Lung (tissue), 12 donors: ENCODE data around the gene GLI3. TPM values are rescaled to one million over a fixed set of nuclear protein-coding genes. Genes with fewer than 3 reads are reported as not detected.

Source experiments
- ATAC-seq: fragments of 200-7000 bp; cut with Tn5 transposase; one replicate; pipeline ENCODE4 v1.9.1; 2020; ENCODE audit warnings: moderate number of reproducible peaks; ENCODE audit not compliant: insufficient read depth, low FRiP score
- DNase-seq, 3 donors: peaks; one replicate each; pipeline ENCODE4 v3.0.0-alpha.2; 2013 to 2017
- H3K27ac ChIP-seq, 2 donors: one replicate each; pipeline ENCODE4 v1.5.1; 2013; ENCODE audit warnings: mild to moderate bottlenecking in 2 of 2, moderate library complexity in 2 of 2, control low read depth in 1 of 2, inconsistent platforms in 1 of 2, low read depth in 1 of 2, low read length in 1 of 2
- H3K27me3 ChIP-seq, 3 donors: one replicate each; pipeline ENCODE4 v1.5.1; 2013; ENCODE audit warnings: low read length in 2 of 3; ENCODE audit not compliant: control insufficient read depth in 3 of 3, insufficient read depth in 3 of 3
- H3K36me3 ChIP-seq, 4 donors: one replicate each; pipeline ENCODE4 v1.5.1; 2013; ENCODE audit warnings: low read length in 4 of 4, mild to moderate bottlenecking in 1 of 4, moderate library complexity in 1 of 4; ENCODE audit not compliant: control insufficient read depth in 4 of 4, insufficient read depth in 4 of 4
- H3K4me1 ChIP-seq, 5 donors: one replicate each; pipeline ENCODE4 v1.5.1; 2013; ENCODE audit warnings: low read length in 5 of 5, mild to moderate bottlenecking in 2 of 5, moderate library complexity in 1 of 5; ENCODE audit not compliant: control insufficient read depth in 5 of 5, insufficient read depth in 5 of 5
- H3K4me3 ChIP-seq: one replicate; pipeline ENCODE4 v1.5.1; 2013; ENCODE audit warnings: mild to moderate bottlenecking, control low read depth, moderate library complexity
- H3K9ac ChIP-seq, 2 donors: one replicate each; pipeline ENCODE4 v1.5.1; 2013; ENCODE audit warnings: low read length in 2 of 2, control low read depth in 1 of 2; ENCODE audit not compliant: insufficient read depth in 1 of 2
- H3K9me3 ChIP-seq, 4 donors: one replicate each; pipeline ENCODE4 v1.5.1; 2013; ENCODE audit warnings: low read length in 3 of 4, mild to moderate bottlenecking in 1 of 4, moderate library complexity in 1 of 4; ENCODE audit not compliant: control insufficient read depth in 4 of 4, insufficient read depth in 3 of 4
- CTCF ChIP-seq: IDR thresholded peaks from 2 replicates; pipeline ENCODE4 v1.5.1; 2012; ENCODE audit warnings: mild to moderate bottlenecking; ENCODE audit errors: control extremely low read depth, extremely low read depth
- WGBS, 2 donors: extraction: QIAGEN DNeasy Blood & Tissue Kit; methylation state at CpG; one replicate each; pipeline ENCODE4 v1.1.7; 2013; 5-methylcytosine and 5-hydroxymethylcytosine counted together
- polyA plus RNA-seq, 2 donors: library from polyadenylated mRNA; stranded (reverse); fragments of 200-250 nt; gene quantifications; one replicate each; pipeline ENCODE4 v1.2.1, GENCODE V29; 2013
- total RNA-seq, 2 donors: library from RNA; depleted of rRNA in 1 of 2; stranded (reverse); fragments of >200 nt in 1 of 2; gene quantifications; one replicate each; pipeline ENCODE4 v1.2.1, GENCODE V29; 2014 to 2021
- donor health status: control.
- donor health status: control.
- donor health status: Bipolar disorder and iron deficiency.
- donor health status: healthy.
- donor health status: DM: yes; HTN: yes; CAD: no.

Gene GLI3
- total and polyA plus RNA-seq, 4 donors = 2.0 to 23.4 (median 10.3) TPM

- Histone ChIP-seq H3K27ac (no peak overlapping the region), H3K36me3 (peaks cover 2 to 17% (median 4%) of the 10 kb centered on the region in 4 donors), H3K4me1 (peaks cover 0 to 44% (median 3%) of the 10 kb centered on the region in 5 donors), H3K9ac (no peak overlapping the region), H3K4me3 (no peak overlapping the region), H3K27me3 (no peaks in the 10 kb centered on the region), H3K9me3 (no peaks in the 10 kb centered on the region)
- 62 to 65% methylated on average over 4 of the region's 4 CpGs for WGBS, 2 donors
- ATAC-seq = no peak
- no peak for DNase-seq
- no peak for TF ChIP-seq CTCF
These were observed 92.4 kb downstream of the GLI3 start for GRCh38 chr7:42144604-42145003.

- Histone ChIP-seq H3K27me3 (no peaks in the 10 kb centered on the region), H3K9me3 (no peaks in the 10 kb centered on the region), H3K4me1 (peaks cover 0 to 38% (median 3%) of the 10 kb centered on the region in 5 donors), H3K4me3 (no peak overlapping the region), H3K36me3 (peaks cover 2 to 17% (median 4%) of the 10 kb centered on the region in 4 donors), H3K27ac (no peak overlapping the region), H3K9ac (no peak overlapping the region)
- no peak for DNase-seq
- ATAC-seq = no peak
- 81 to 85% methylated on average over 14 of the region's 14 CpGs for WGBS, 2 donors
- no peak for TF ChIP-seq CTCF
These were observed 93.1 kb downstream of the GLI3 start for GRCh38 chr7:42143711-42144600.

GRCh38 chr7:42142089-42142488 is 94.9 kb downstream of the GLI3 start:
- Histone ChIP-seq H3K36me3 (peaks cover 0 to 9% (median 4%) of the 10 kb centered on the region in 4 donors), H3K9ac (no peak overlapping the region), H3K9me3 (no peaks in the 10 kb centered on the region), H3K27me3 (no peaks in the 10 kb centered on the region), H3K4me3 (no peak overlapping the region), H3K4me1 (peaks cover 0 to 26% (median 4%) of the 10 kb centered on the region in 5 donors), H3K27ac (no peak overlapping the region)
- no peak for ATAC-seq
- no peak for DNase-seq
- WGBS, 2 donors = 90 to 96% methylated on average over 4 of the region's 4 CpGs
- TF ChIP-seq CTCF = no peak
